HuH-7 (cell line): ENCODE results near the gene ABT1.
A peak's percentile ranks its signal among the peaks of the same experiment; 100 is the strongest.
"Not testable (repeated sequence)": the region's sequence is repeated elsewhere in the genome, so short reads cannot be mapped to it uniquely, and the experiment has no call there.

ENCODE experiments used
- DNase-seq: peaks from one replicate; pipeline ENCODE4 v3.0.0; 2011; ENCODE audit warnings: low spot score

ABT1 gene

DNA sequence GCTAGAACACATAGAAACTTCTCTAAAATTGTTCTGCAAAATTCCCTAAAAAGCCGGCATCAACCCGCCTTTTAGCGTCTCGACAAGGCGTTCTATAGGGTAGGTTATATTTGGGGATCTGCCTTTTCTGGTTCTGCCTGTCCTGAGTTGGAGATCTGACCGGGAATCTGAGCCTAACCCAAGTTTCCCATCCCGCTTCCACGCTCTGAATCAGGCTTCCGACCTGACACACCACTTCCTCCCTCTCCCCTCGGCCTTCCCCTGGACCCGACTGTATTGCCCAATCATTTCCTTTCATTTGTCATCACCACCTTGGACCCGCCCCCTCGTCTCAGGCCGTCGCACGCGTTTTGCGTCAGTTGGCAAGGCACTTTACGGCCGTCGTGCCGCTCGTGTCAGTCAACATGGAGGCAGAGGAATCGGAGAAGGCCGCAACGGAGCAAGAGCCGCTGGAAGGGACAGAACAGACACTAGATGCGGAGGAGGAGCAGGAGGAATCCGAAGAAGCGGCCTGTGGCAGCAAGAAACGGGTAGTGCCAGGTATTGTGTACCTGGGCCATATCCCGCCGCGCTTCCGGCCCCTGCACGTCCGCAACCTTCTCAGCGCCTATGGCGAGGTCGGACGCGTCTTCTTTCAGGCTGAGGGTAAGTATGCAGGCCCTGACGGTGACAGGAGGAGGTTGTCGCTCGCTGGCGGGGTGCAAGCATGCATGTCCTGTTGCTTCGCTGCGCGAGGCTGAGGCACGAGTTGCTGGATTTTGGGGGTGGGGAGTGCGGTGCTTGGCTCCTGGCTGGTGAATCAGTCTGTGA is at the start of gene ABT1:
TSS of gene ABT1 (plus strand) at position 375 of the 810 bp plus-strand sequence. CDS start at position 405, 30 bp downstream.
- DNase-seq, result peak; percentile 73

DNA sequence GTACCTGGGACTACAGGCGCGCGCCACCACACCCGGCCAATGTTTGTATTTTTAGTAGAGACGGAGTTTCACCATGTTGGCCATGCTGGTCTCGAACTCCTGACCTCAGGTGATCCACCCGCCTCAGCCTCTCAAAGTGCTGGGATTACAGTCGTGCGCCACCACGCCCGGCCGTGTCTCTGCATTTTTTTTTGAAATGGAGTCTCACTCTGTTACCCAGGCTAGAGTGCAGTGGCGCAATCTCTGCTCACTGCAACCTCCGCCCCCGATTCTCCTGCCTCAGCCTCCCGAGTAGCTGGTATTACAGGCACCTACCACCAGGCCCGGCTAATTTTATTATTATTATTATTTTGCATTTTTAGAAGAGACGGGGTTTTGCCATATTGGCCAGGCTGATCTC is 49.4 kb upstream of the ABT1 start:
- DNase-seq, result not testable (repeated sequence)

DNA sequence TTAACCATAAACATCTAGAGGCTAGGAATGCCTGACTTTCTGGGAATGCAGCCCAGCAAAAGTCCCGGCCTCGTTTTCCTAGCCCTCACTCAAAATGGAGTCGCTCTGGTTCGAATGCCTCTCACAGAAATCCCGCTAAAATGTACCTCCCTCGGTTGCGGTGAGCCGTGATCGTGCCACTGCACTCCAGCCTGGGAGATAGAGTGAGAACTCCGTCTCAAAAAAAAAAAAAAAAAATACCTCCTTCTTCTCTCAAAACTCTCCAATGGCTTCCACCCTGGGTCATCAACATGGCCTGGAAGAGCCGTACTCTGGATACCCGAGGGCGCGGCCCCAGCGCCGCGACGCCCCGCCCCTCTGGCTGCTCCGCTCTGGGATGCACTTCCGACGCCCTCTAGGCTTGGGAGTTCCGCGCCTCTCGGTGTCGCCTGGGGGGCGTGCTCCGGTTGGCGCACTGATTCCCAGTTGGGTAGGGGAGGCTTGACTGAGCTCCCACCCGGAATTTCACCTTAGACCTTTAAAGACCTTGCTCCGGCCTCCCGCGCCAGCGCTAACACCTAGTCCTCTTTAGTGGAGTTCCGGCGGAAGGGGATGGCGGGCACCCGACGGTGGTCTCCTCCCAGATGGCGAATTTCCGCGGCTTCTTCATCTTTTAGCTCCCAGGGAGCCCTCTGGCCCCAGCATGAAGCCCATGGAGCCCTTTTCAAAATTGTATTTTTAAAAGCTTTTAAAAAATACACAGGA is 46.3 kb upstream of the ABT1 start:
- no peak for DNase-seq

DNA sequence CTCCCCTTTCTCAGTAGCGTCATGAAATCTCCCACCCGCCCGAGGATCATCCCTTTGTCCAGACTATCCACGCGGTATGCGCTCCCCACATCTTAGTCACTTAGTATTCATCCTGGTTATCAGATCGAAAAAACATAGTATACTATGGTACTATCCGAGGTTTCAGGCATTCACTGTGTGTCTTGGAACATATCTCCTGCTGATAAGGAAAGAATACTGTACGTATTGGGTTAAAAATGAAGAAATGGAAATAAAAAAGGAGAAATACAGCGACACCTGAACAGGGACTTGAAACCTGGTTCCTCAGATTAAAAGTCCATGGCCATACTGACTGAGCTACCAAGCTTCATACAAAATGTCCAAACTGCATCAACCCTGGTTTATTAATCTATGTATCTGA is 44.5 kb upstream of the ABT1 start:
- no peak for DNase-seq

DNA sequence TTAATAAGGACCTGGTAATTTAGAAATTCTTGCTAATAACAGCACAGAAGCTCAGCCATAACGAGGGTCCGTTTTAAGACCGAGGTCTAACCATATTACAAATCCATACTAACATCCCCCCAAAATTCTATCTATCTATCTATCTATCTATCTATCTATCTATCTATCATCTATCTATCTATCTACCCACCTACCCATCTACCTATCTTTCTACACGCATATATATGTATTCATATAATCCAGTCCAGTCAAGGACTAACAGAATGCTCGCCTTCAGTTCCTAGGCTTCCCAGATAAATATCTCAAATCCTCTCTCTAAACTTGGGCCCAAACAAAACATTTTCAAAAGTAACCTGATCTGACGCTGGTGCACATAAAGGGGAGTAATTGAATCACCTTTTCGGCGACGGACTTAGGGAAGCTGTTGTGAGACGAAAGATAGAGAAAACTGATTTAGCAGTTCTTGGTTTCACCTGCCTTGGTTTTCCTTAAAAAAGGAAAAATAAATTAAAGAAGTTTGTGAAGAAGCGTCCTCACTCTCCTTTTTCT is 44.0 kb upstream of the ABT1 start:
- no peak for DNase-seq

DNA sequence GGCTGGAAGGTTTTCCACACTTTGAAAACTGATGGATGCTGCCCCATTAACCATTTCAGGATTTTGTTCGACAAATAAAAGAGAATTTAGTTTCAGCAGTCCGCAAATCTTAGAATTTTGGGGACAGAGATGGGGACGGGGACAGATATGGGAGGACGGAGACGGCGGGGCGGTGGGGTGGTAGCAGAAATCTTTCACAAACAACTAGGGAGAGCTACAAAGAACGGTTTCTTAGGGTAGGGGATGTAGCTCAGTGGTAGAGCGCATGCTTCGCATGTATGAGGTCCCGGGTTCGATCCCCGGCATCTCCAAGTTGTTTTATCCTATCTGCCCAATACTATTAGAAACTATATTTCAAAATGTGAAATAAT is 43.5 kb upstream of the ABT1 start:
- no peak for DNase-seq

DNA sequence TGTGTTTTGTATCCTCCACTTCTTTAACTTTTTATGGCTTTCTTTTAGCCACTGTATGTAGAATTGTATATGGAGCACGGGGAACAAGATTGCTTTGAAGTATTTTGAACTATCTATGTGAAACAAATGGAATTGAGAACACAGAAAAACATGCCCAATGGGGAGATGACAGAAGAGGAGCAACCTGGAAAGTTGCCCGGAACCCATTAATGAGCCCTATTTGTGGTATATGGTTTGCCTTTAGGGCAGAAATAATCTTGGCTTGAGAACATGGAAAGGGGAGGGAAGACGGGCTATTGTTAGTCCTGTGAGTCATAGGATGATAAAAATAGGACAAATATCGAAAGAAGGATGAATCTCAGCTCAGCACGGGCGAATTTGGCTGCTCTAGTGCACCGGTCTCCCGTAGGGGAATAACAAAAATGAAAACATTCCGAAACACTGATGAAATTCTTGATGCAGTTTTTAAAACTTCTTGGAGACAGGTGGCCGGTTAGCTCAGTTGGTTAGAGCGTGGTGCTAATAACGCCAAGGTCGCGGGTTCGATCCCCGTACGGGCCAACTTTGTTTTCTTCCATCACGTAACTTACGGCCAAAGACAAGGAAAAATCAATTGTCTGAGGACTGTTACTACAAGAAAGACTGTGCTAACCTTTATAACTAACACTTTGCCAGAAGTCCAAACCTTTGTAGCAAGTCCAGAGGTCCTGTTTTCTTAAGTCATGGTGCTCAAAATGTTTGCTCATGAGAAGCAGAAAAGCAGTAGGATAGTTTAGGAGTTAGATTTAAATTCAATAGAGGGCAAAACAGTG is 42.9 kb upstream of the ABT1 start:
- DNase-seq, result no peak

DNA sequence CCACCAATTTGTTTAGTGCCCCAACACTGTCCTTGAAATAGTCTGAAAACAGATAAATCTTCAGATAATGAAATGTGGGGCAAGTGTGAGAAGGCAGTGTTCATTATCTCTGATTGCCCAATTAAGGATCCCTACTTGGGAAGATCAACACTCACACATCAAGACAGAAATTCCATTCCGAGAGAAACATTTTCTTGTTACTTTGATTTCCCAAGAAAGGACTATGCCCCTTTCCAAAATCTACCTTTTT is 42.4 kb upstream of the ABT1 start:
- DNase-seq, result no peak

DNA sequence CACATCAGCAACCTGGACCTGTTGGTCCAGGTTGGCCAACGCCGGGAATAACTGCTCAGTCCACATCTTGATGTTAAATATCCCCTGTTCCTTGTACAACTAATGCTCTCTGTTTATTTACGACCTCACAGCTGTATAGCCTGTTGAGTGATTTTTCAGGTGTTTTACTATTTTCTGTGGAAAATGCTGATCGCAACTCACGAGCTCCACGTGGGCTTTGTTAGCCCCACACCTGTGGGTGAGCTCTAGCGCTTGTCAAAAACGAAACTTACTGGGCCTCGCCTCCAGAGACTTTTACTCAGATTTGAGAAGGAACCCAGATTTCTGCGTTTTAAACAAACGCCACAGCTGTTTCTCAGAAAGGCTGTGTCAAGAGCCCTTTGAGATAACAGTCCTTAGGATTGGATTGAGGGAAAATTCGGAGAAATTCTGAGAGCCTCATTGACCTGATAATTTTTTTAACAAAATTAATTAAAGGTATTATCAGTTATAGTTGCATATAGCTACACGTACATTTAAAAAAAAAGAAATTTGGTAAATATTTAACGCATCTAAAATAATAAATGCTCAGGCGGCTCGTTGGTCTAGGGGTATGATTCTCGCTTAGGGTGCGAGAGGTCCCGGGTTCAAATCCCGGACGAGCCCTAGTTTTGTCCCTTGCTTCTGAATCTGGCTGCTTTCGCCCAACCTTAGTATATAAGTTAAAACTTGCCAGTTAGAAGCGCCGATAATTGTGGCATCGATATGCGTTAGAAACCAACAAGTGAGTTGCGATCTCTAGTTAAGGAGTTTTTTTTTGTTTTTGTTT is 41.9 kb upstream of the ABT1 start:
- DNase-seq, result no peak

DNA sequence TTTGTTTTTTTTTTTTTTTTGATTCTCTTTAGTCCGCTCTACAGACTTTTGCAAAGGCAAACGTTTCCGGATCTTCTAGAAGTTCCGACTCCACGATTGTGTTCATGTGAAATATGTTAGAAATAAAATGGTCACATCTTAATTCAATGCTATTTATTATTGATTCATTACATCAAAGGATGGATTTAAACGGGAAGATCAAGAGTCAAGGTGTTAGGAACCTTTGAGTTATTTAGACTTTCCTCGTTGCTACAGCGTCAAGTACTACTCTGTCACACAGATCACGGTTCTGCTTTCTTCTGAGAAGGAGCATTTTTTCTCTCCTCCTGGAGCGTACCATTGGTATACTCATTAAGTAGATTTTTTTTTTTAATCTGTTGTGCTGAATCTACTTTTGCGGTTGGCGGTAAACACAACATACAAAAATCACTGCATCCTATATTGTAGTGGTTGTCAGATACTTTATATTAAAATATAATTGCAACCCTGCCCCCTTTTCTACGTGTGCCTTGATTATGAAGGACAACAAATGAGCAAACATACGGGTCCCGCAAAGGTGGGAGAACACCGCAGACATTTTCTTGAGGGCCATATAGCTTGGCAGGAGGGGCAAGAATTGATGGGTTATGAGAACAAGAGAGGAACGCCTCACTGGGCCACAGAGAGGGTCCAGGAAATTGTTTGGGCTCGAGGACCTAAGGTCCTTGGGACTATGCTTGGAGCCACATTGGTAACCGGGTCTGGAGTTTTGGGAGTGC is 41.1 kb upstream of the ABT1 start:
- DNase-seq, result no peak

DNA sequence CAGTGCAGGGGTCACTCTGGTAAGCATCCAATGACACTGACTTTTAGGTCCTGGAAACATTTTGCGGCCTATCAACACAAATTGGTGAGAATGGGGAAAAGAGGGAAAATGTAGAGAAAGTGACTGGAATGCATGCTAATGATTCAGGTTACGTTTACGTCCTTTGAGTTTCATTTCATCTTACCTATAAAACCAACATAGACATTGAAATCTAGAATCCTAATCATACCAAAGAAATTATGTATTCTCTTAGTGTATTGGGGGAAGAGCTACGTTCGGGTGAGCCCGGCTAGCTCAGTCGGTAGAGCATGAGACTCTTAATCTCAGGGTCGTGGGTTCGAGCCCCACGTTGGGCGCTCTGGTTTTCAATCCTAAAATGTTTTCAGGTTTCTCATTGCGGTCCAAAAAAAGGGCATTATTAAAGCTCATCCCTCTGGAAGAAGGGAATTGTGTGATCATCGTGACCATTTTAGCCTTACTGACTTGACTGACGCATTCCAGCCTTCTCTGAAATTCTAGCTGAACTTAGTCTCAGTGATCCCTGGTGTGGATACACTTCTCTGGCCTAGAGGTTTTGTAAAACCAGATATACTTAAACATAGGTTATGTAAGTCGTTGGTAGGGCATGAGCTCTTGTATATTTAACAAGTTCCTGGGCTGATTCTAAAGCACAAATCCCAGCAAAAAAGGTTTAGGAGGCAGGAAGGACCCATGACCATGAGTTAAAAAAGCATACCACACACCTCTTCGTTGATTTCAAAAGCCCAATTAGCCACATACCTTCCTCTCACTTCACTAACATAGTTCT is 40.3 kb upstream of the ABT1 start:
- DNase-seq, result no peak

DNA sequence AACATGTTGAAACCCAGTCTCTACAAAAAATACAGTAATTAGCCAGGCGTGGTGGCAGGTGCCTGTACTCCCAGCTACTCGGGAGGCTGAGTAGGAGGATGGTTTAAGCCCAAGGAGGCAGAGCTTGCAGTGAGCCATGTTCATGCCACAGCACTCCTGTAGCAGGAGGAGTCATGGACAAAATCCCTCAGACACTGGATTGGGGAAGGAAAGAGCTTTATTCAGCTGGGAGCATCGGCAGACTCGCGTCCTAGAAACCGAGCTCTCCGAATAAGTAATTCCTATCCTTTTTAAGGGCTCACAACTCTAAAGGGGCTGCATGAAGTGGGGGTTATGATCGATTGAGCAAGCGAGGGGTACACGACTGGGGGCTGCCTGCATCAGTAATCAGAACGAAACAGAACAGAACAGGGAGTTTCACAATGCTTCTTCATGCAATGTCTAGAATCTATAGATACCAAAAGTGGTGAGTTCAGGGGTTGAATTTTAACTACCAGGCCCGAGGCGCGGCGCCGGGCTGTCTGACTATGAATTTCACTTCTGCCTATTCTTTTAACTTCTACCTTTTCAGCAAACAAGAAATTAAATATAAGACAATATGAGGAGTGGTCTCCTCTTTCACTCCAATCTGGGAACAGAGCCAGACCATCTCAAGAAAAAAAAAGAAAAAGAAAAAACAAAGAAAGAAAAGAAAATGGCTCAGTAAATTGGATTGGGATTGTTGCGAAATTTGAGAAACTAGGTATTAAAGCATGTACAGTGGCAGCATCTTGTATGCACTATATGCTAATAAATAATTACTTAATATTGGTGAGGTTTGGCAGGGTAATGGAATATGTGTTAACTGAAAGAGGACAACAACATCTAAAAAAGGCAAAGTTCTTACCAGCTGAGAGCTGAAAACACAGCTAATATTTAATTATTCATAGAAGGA is 35.0 kb upstream of the ABT1 start:
- no peak for DNase-seq

DNA sequence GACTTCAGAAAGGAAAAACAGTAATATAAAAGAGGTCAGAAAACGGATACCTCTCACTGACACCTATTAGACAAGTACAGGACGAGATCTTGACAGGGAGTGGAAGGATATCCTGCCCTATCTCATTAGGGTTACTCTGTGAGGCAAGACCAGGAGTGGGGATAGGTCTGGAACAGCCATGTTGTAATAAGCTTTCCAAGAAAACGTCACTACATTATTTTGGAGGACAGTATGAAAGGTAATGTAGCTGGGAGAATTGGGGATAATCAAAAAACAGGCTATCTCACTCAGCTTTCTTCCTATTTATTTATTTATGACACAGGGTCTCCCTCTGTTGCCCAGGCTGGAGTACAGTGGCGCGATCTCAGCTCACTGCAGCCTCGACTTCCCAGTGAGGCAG is 33.3 kb upstream of the ABT1 start:
- DNase-seq, result no peak

DNA sequence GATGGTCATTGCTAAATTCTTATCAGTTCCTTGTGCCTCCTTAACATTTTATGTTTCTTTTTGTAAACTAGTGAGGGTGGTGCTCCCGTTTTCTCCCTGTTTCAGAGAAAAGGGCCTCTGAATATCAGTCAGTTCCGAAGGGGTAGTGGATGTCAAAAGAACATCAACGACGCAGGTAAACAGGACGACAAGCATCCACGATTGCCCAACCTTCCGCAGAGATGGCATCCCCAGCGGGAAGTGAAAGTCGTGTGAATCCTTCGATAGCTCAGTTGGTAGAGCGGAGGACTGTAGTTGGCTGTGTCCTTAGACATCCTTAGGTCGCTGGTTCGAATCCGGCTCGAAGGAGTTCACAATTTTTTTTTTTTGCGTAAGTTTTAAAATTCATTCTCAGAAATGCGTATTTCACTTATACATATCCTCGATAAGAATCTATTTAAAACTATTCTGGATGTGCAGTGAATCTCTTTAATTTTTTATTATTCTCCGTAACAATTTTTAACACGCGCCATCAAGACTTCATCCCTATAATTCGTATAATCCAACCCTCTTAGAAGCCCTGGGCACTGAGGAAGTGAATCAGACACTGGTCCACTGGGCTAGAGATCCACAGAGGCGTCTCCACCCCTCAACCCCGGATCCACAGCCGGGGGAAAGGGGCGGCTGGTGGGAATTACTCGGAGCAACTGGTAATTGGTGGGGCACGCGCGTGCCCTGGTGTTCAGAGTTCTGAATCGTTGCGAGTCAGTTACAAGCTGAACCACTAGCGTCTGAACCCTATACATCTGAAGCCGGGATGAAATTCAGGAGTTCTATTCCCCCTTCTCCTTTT is 27.9 kb upstream of the ABT1 start:
- DNase-seq, result peak; percentile 44

DNA sequence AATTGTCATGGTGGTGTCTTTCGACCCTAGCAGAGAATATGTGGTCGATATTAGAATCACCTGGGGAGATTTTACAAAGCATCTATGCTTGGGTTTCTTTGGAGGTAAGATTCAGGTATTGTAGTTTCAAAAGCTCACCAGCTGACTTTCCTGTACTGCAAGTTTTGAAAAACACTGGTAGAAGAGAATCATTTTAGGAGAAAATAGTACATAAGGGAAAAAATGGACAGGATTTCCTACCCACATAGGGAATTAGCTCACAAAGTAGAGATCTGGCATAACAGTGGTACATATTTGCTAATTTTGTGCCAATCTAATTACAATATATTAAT is 27.4 kb upstream of the ABT1 start:
- DNase-seq, result no peak

DNA sequence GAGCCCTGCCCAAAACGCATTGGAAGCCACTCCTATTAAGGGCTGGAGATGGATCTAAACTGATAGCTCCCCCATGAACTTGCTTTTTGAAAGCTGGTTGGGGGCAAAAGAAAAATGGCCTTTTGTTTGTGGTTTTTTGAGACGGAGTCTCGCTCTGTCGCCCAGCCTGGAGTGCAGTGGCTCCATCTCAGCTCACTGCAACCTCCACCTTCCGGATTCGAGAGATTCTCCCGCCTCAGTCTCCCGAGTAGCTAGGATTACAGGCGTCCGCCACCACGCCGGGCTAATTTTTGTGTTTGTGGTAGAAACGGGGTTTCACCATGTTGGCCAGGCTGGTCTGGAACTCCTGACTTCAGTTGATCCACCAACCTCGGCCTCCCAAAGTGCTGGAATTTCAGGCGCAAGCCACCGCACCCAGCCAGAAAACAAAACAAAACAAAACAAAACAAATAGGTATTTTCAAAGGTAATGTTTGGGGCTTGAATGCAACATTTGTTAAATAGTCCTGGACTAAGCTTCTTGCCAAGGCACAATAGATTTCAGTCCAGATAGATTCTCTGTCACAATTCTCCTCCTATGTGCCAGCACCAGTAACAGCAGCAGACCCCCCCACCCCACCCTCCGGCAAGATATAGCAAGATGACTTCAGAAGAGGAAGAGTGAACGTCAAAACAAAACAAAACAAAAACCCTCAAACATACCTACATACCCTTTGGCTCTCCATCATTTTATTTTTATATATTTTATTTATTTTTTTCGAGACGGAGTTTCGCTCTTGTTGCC is 26.5 kb upstream of the ABT1 start:
- DNase-seq, result no peak

DNA sequence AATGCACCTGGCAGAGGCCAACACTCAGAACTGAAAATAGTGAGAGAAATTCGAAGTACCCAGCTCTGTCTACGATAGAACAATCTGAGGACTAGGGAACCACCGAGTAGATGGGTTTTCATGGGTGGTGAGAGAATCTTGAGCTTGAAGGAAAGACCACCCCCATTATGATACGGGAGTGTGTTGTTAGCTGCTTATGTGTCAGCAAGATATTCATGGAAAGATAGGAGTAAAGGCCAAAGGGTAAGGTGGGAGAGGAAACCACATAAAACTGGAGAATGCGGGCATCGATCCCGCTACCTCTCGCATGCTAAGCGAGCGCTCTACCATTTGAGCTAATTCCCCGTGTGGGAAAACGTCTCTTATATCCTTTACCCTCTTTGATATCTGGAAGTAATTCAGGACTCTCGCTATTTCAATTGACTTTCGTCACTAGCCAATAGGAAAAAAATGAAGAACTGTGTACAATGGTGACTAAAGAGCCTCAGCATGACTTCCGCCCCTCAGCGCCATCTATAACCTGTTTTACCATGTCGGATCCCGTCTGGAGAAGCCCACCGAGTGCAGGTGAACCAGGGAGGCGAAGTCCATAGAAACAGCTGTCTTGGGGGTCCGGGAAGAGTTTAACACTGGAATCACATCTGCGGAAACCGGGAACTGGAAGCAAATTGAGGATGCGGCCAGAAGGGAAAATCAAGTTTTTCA is 25.0 kb upstream of the ABT1 start:
- DNase-seq, result no peak
